IPS DF 6.9 (cell line): ENCODE measurements around the gene OOEP.

Experiments
- DNase-seq: peaks from one replicate; pipeline ENCODE4 v3.0.0-alpha.2; 2013; ENCODE audit warnings: low read depth, low spot score
- H3K27ac ChIP-seq: one replicate; pipeline ENCODE4 v1.5.1; 2013; ENCODE audit warnings: low read length, control low read depth
- H3K27me3 ChIP-seq: 2 replicates; pipeline ENCODE4 v1.6.1; 2013; ENCODE audit warnings: mild to moderate bottlenecking, low read length; ENCODE audit not compliant: control insufficient read depth, insufficient read depth
- H3K36me3 ChIP-seq: 2 replicates; pipeline ENCODE4 v1.6.1; 2013; ENCODE audit warnings: low read length; ENCODE audit not compliant: control insufficient read depth, insufficient read depth
- H3K4me1 ChIP-seq: 2 replicates; pipeline ENCODE4 v1.6.1; 2013; ENCODE audit warnings: low read length; ENCODE audit not compliant: control insufficient read depth, insufficient read depth
- H3K4me3 ChIP-seq: 2 replicates; pipeline ENCODE4 v1.5.1; 2013; ENCODE audit warnings: mild to moderate bottlenecking, low read length
- H3K9me3 ChIP-seq: 2 replicates; pipeline ENCODE4 v1.6.1; 2013; ENCODE audit warnings: low read length, inconsistent platforms; ENCODE audit not compliant: control insufficient read depth, insufficient read depth
- WGBS: extraction: QIAGEN DNeasy Blood & Tissue Kit; methylation state at CpG from one replicate; pipeline ENCODE4 v1.1.7; 2013; ENCODE audit warnings: mixed read lengths, missing lambda C conversion rate; ENCODE audit not compliant: insufficient read length, insufficient coverage; 5-methylcytosine and 5-hydroxymethylcytosine counted together

Gene OOEP

DNA sequence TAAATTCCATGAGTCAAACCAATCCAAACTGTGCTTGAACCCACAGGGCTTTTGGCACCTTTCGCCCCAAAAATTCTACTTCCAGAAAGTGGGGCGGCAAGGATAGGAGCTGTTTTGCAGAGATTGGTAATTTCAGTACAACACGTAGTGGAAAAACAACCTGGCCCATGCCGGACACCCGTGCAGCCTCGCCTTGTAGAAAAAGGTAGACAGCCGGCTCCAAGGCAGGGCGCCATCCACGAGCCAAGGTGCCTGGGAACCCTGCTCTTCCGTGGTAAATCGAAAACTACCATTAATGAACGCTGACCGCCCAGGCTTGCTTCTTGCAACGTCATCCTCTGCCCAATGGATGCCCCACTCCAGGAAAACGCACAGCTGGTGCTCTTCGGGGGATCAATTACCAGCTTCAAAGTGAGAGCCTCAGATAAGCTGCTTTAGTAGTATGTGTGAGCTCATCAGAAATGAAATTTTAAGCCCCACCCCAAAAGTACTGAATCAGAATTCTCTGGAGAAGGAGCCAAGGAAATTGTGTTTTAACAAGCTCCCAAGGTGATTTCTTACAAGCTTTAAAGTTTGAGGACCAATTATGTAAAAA, 1.8 kb downstream of the OOEP start:
- DNase-seq: no peak
- Histone ChIP-seq H3K4me3 (no peak overlapping the region), H3K27ac (no peak overlapping the region), H3K27me3 (no peaks in the 10 kb centered on the region), H3K9me3 (no peaks in the 10 kb centered on the region), H3K36me3 (no peaks in the 10 kb centered on the region), H3K4me1 (no peaks in the 10 kb centered on the region)
- no CpG with 5 or more reads among the region's 16 CpGs for WGBS

DNA sequence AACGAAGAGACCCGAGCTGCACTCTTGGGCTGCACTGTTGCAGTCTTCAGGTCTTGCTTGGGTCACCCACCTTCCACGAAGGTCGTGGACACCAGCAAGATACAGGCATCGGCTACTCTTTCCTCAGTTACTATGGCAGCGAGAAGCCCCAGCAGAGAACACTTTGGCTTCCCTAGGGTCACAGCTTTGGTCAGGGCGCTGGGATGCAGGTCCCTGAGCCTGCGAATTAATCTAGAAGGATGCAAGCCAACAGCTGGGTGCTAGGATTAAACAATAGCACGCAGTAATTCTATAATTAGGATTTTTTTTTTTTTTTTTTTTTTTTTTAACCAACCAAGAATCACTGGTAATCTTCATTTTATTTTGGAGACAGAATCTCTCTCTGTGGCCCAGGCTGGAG, 5.1 kb downstream of the OOEP start:
- H3K4me3 ChIP-seq: no peak overlapping the region
- no peaks in the 10 kb centered on the region for H3K27me3 ChIP-seq
- no peak for DNase-seq
- H3K27ac ChIP-seq: no peak overlapping the region
- H3K36me3 ChIP-seq: no peaks in the 10 kb centered on the region
- no peaks in the 10 kb centered on the region for H3K4me1 ChIP-seq
- no CpG with 5 or more reads among the region's 9 CpGs for WGBS
- no peaks in the 10 kb centered on the region for H3K9me3 ChIP-seq

DNA sequence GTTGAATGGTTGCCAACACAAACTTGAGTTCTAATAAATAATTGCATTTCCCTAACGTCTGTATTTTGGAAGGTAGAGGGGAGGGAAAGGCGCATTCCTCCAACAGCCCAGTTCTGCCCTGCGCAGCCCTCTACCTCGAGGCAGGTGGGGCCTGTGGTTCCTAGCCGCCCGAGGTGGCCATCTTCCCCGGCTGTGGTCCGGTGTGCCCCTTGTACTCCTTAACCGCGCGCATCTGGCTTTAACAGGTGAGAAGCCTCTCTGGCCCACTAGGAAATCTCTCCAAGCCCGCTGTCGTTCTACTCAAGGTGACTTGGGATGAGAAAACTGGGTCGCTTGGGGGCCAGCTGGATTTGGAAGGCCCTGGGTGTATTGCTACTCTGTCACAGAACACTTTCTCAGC, 5.6 kb downstream of the OOEP start:
- Histone ChIP-seq H3K36me3 (no peaks in the 10 kb centered on the region), H3K9me3 (no peaks in the 10 kb centered on the region), H3K4me3 (no peak overlapping the region), H3K27ac (no peak overlapping the region), H3K27me3 (no peaks in the 10 kb centered on the region), H3K4me1 (no peaks in the 10 kb centered on the region)
- no peak for DNase-seq
- WGBS: no CpG with 5 or more reads among the region's 14 CpGs

DNA sequence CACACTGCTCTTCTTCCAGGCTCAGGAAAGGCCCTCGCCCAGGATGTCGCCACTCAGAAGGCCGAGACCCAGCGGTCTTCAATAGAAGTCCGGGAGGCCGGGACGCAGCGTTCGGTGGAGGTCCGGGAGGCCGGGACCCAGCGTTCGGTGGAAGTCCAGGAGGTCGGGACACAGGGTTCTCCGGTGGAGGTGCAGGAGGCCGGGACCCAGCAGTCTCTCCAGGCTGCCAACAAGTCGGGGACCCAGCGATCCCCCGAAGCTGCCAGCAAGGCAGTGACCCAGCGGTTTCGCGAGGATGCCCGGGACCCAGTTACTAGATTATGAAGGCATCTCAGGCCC, 6.2 kb downstream of the OOEP start:
- Histone ChIP-seq H3K4me1 (no peaks in the 10 kb centered on the region), H3K4me3 (no peak overlapping the region), H3K9me3 (no peaks in the 10 kb centered on the region), H3K36me3 (no peaks in the 10 kb centered on the region), H3K27me3 (no peaks in the 10 kb centered on the region), H3K27ac (no peak overlapping the region)
- WGBS: no CpG with 5 or more reads among the region's 23 CpGs
- DNase-seq: no peak

DNA sequence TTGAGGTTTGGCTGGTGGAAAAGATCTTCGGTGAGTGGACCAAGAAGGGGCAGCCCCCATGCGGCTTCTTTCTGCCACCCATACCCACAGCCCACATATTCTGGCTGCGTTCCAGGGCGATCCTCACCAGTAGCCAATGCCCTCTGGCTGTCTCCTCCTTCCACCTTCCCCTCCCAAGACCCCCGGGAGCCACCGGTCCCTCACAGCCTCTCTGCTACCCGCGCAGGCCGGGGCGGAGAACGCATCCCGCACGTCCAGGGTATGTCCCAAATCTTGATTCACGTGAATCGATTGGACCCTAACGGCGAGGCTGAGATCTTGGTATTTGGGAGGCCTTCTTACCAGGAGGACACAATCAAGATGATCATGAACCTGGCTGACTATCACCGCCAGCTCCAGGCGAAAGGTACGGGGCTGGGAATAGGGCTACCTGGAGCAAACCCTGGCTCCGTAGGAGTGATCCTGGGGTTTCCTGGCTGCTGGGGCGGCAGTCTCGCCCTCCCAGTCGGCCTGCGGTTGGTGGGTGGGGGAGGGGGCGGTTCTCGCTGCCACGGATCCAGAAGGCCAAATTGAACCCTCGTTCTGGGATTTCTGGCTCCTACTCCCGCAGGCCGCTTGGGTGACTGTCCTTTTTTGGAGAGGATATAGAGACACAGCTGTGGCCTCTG, 6.7 kb downstream of the OOEP start:
- no peak for DNase-seq
- H3K4me3 ChIP-seq: no peak overlapping the region
- H3K9me3 ChIP-seq: no peaks in the 10 kb centered on the region
- no peaks in the 10 kb centered on the region for H3K4me1 ChIP-seq
- no CpG with 5 or more reads among the region's 31 CpGs for WGBS
- H3K27ac ChIP-seq: no peak overlapping the region
- H3K27me3 ChIP-seq: no peaks in the 10 kb centered on the region
- no peaks in the 10 kb centered on the region for H3K36me3 ChIP-seq

DNA sequence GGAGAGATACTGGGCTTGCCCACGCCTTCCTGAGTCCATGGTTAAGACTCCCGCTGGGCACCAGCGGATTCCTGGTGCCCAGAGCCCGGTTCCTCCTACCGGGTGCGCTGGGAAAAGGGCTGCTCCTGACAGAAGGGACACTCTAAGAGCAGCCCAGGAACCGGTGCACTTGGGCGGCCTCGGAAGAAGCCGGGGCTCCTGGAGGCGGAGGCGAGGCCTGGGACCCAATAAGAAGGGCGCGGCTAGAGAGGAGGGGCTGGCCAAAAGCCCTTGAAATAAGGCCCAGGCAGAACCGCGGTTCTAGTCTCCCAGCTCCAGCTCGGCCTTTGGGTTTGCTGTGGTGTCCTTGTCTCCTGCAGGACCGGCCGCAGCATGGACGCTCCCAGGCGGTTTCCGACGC, 7.3 kb downstream of the OOEP start, which contains the start of gene KHDC3L:
TSS of gene KHDC3L (plus strand) at position 301 of the 400 bp plus-strand sequence. CDS start at position 373, 72 bp downstream.
- DNase-seq: no peak
- H3K9me3 ChIP-seq: no peaks in the 10 kb centered on the region
- no peaks in the 10 kb centered on the region for H3K4me1 ChIP-seq
- no peak within 1 kb of the TSS for H3K27ac ChIP-seq
- H3K36me3 ChIP-seq: no peaks in the 10 kb centered on the region
- no CpG with 5 or more reads among the region's 23 CpGs for WGBS
- H3K27me3 ChIP-seq: no peaks in the 10 kb centered on the region
- H3K4me3 ChIP-seq: no peak within 1 kb of the TSS

DNA sequence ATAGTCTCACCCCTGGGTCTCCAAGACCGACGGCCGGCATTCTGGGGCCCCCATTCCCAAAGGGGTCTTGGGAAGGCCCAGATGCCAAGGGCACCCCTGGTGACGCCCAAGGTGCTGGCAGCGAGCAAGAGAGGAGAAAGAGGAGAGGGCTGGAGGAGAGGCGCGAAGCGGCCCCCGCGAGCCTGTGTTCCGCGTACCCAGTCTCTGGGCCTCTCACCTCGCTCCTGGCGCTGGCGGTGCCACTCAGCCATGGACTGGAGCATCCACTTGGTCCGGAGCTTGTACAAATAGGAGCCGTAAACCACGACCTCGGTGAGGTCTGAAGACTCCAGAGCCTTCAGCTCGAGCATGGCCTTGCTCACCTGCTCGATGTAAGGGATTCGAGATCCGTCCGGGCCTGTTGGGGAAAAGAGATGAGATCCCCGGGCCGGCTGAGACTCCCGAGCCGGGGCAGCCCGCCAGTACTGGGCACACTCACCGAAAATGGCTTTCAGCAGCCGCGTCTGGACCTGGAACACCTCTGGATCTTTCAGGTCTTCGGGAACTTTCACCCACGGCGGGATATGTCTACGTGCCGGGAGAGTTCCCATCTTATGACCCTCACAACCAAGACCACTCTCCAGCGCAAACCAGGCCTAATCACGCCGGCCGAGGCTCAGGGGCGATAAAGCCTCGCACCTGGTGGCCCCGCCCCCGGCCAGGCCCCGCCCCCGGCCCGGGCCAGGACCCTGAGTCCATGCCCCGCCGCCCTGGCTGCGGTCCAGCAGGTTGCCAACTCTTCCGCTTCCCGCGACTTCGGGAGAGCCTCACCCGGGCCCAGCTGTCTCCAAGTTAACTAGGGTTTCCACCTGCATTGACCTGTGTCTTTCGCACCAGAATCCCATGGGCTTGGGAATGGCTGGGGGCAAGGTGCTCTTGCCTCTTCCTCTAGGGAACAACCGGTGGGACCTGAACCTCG, 15.8 kb downstream of the OOEP start, which contains the start of gene DPPA5:
TSS of gene DPPA5 (minus strand) at position 641 of the 958 bp plus-strand sequence. CDS start at position 590, 51 bp downstream.
- Histone ChIP-seq H3K27ac (no peak within 1 kb of the TSS), H3K9me3 (no peaks in the 10 kb centered on the region), H3K4me3 (no peak within 1 kb of the TSS), H3K4me1 (peaks cover 5% of the 10 kb centered on the region), H3K27me3 (no peaks in the 10 kb centered on the region), H3K36me3 (no peaks in the 10 kb centered on the region; the same call in 1 of the 2 replicates)
- DNase-seq: no peak
- WGBS: no CpG with 5 or more reads among the region's 59 CpGs

DNA sequence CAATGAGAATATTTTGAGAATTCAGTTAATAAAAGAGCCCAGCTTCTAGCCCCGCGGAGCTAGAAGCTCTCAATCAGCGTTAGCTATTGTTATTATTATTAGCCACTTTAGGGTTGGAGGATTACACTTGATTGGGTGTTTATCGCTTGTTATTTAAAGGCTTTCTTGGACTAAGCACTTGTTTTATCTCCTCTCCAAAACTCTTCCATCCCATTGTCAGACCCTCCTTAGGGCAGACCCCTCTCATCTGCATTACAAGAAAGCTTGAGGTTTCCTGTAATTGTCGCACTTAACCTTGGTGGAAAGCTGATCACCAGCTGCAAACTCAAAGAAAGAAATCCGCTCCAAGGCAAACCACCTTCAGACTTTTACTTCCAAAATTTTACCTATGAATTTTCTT, 20.4 kb downstream of the OOEP start:
- Histone ChIP-seq H3K27ac (no peak overlapping the region), H3K36me3 (no peaks in the 10 kb centered on the region; the same call in 1 of the 2 replicates), H3K27me3 (no peaks in the 10 kb centered on the region), H3K4me1 (peaks cover 5% of the 10 kb centered on the region), H3K4me3 (no peak overlapping the region), H3K9me3 (no peaks in the 10 kb centered on the region)
- no CpG with 5 or more reads among the region's 6 CpGs for WGBS
- peak; percentile 85 for DNase-seq

DNA sequence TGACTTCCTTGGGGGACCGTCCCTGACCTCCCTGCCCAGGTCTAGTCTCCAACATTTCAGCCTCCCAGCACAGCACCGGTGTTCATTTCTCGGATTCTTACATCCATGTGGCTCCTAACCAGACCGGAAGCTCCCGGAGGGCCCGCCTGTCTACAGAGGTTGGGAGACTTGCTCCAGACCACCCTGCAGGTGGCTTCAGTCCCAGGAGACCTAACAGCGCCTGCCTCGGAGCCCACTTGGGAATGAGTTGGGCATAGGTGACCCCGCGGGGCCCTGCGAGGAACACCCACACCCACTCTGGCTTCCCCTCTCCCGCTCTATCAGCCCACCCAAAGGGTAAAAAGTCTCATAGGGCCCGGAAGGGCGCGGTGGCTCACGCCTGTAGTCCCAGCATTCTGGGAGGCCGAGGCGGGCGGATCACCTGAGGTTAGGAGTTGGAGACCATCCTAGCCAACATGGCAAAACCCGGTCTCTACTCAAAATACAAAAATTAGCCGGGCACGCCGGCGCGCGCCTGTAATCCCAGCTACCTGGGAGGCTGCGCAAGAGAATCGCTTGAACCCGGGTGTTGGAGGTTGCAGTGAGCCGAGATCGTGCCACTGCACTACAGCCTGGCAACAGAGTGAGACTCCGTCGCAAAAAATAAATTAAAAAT, 21.0 kb downstream of the OOEP start:
- no peak for DNase-seq
- Histone ChIP-seq H3K27ac (no peak overlapping the region), H3K27me3 (no peaks in the 10 kb centered on the region)

DNA sequence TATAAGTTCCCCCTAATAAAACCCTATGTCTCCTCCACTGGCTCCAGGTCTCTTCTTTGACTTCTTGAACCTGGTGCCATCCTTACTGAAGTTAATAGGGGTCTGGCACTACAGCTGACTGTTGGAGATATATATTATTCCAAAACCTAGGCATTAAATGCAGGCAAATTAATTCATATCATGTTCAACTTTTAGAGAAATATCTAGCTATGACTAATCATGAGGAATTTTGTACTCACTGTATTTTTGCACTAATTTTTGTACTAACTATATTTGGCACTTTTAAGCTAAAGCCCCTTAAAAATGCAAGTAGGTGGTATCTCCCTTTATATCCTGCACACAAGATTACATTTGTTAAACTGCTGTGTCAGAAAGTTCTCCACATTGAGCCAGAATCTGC, 26.5 kb downstream of the OOEP start:
- Histone ChIP-seq H3K4me3 (no peak overlapping the region), H3K27me3 (no peaks in the 10 kb centered on the region), H3K9me3 (no peaks in the 10 kb centered on the region), H3K36me3 (no peaks in the 10 kb centered on the region), H3K4me1 (no peaks in the 10 kb centered on the region; the same call in 1 of the 2 replicates), H3K27ac (no peak overlapping the region)
- no peak for DNase-seq

More for the DNA sequence above, 21.0 kb downstream of the OOEP start:
- no peak overlapping the region for H3K4me3 ChIP-seq
- no peaks in the 10 kb centered on the region for H3K9me3 ChIP-seq
- H3K36me3 ChIP-seq: no peaks in the 10 kb centered on the region
- H3K4me1 ChIP-seq: peaks cover 5% of the 10 kb centered on the region; the same call in 1 of the 2 replicates
- no CpG with 5 or more reads among the region's 33 CpGs for WGBS
